ENCODE data around the gene AREL1. TPM values are rescaled to one million over a fixed set of nuclear protein-coding genes. Genes with fewer than 3 reads are reported as not detected.

Gene AREL1
- total RNA-seq, 1 experiment from 2014 or later, result 44.7 TPM

DNA sequence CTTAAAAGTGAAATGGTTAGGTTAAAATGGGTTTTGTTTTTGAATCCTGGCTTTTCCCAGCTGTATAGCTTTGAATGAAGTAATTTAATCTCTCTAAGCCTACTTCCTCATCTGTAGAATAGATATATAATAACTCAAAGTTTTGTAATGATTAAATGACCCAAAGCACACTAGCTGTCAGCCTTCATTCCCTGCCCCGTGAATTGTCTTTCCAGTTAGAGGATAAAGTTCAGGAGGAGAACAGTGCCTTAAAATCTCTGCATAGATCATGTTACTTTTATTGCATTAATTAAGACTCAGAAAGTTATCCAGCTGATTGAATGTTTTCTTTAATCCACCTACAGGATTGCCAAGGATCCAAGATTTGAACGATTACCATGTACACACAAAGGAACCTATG, 19.5 kb upstream of the AREL1 start:
- Histone ChIP-seq H3K4me3 (ENCODE audit: low read depth in 2 of 2, low read length in 2 of 2) (no peak overlapping the region), H3K9me3 (ENCODE audit: control insufficient read depth, insufficient read depth, low read depth, low read length) (no peaks in the 10 kb centered on the region), H3K27ac (ENCODE audit: low read length) (no peak overlapping the region), H3K36me3 (ENCODE audit: control insufficient read depth, insufficient read depth, low read length) (peaks cover 13% of the 10 kb centered on the region; the same call in 1 of the 2 replicates), H3K27me3 (ENCODE audit: control insufficient read depth, insufficient read depth, low read length) (no peaks in the 10 kb centered on the region), H3K4me1 (ENCODE audit: control insufficient read depth, insufficient read depth, low read length) (no peaks in the 10 kb centered on the region)
- DNase-seq (ENCODE audit: low read depth, low spot score) (no peak), ATAC-seq (no peak)
- intact Hi-C loops (cut with micrococcal nuclease; ENCODE audit: unreplicated experiment), result no loop called here
- in situ Hi-C loops (cut with HindIII; ENCODE audit: low pct_unique_long_range_greater_than_20kb, low sequenced_read_pairs), result no loop called here
- no peak for TF ChIP-seq SIN3A (IDR thresholded peaks at IDR 0.05; ENCODE audit: borderline replicate concordance, insufficient read depth, low read depth, low read length)
- no peak for TF ChIP-seq POLR2AphosphoS5 (IDR thresholded peaks at IDR 0.05; ENCODE audit: low read depth, low read length)
- TF ChIP-seq, protein P1, sequence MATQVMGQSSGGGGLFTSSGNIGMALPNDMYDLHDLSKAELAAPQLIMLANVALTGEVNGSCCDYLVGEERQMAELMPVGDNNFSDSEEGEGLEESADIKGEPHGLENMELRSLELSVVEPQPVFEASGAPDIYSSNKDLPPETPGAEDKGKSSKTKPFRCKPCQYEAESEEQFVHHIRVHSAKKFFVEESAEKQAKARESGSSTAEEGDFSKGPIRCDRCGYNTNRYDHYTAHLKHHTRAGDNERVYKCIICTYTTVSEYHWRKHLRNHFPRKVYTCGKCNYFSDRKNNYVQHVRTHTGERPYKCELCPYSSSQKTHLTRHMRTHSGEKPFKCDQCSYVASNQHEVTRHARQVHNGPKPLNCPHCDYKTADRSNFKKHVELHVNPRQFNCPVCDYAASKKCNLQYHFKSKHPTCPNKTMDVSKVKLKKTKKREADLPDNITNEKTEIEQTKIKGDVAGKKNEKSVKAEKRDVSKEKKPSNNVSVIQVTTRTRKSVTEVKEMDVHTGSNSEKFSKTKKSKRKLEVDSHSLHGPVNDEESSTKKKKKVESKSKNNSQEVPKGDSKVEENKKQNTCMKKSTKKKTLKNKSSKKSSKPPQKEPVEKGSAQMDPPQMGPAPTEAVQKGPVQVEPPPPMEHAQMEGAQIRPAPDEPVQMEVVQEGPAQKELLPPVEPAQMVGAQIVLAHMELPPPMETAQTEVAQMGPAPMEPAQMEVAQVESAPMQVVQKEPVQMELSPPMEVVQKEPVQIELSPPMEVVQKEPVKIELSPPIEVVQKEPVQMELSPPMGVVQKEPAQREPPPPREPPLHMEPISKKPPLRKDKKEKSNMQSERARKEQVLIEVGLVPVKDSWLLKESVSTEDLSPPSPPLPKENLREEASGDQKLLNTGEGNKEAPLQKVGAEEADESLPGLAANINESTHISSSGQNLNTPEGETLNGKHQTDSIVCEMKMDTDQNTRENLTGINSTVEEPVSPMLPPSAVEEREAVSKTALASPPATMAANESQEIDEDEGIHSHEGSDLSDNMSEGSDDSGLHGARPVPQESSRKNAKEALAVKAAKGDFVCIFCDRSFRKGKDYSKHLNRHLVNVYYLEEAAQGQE (IDR thresholded peaks at IDR 0.05; ENCODE audit: insufficient read depth in 1 of 2, low read depth in 2 of 2, low read length in 1 of 2), result no peak
- TF ChIP-seq TCF7L2 (IDR thresholded peaks at IDR 0.05; ENCODE audit: low read depth, low read length), result no peak
- TF ChIP-seq, protein P2, sequence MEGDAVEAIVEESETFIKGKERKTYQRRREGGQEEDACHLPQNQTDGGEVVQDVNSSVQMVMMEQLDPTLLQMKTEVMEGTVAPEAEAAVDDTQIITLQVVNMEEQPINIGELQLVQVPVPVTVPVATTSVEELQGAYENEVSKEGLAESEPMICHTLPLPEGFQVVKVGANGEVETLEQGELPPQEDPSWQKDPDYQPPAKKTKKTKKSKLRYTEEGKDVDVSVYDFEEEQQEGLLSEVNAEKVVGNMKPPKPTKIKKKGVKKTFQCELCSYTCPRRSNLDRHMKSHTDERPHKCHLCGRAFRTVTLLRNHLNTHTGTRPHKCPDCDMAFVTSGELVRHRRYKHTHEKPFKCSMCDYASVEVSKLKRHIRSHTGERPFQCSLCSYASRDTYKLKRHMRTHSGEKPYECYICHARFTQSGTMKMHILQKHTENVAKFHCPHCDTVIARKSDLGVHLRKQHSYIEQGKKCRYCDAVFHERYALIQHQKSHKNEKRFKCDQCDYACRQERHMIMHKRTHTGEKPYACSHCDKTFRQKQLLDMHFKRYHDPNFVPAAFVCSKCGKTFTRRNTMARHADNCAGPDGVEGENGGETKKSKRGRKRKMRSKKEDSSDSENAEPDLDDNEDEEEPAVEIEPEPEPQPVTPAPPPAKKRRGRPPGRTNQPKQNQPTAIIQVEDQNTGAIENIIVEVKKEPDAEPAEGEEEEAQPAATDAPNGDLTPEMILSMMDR (IDR thresholded peaks at IDR 0.05), result no peak
- no TSS peak for BruUV-seq (replicated peaks)
- ChIA-PET POLR2A (no interaction called here), CTCF (no interaction called here)

DNA sequence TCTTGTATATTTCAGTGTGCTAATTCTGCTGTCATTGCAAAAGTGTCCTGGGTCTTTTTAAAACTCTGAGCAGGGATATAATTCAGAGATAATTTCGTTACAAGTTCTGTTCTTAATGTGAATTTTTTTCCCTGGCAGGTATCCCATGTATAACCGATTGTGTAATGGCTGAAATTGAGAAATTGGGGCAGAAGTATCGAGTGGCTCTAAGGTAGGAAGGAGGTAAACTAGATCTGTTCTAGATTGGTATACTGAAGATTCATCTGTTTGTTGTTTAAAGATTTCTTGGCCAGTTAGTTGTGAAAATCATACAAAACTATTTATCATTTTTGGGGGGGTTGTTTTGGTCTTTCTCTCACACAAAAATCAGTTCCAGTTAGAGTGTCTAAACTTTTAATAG, 10.3 kb upstream of the AREL1 start:
- intact Hi-C loops (cut with micrococcal nuclease; ENCODE audit: unreplicated experiment) (no loop called here), in situ Hi-C loops (cut with HindIII; ENCODE audit: low pct_unique_long_range_greater_than_20kb, low sequenced_read_pairs) (no loop called here)
- Histone ChIP-seq H3K4me3 (ENCODE audit: low read depth in 2 of 2, low read length in 2 of 2) (no peak overlapping the region), H3K36me3 (ENCODE audit: control insufficient read depth, insufficient read depth, low read length) (peaks cover 4% of the 10 kb centered on the region), H3K27me3 (ENCODE audit: control insufficient read depth, insufficient read depth, low read length) (no peaks in the 10 kb centered on the region), H3K27ac (ENCODE audit: low read length) (no peak overlapping the region), H3K9me3 (ENCODE audit: control insufficient read depth, insufficient read depth, low read depth, low read length) (no peaks in the 10 kb centered on the region), H3K4me1 (ENCODE audit: control insufficient read depth, insufficient read depth, low read length) (no peaks in the 10 kb centered on the region)
- ATAC-seq (no peak), DNase-seq (ENCODE audit: low read depth, low spot score) (no peak)
- ChIA-PET CTCF (no interaction called here), POLR2A (no interaction called here)
- no TSS peak for BruUV-seq (replicated peaks)
- no peak for TF ChIP-seq POLR2AphosphoS5 (IDR thresholded peaks at IDR 0.05; ENCODE audit: low read depth, low read length)
- TF ChIP-seq, protein P1 (IDR thresholded peaks at IDR 0.05; ENCODE audit: insufficient read depth in 1 of 2, low read depth in 2 of 2, low read length in 1 of 2), result no peak
- TF ChIP-seq SIN3A (IDR thresholded peaks at IDR 0.05; ENCODE audit: borderline replicate concordance, insufficient read depth, low read depth, low read length), result no peak
- TF ChIP-seq TCF7L2 (IDR thresholded peaks at IDR 0.05; ENCODE audit: low read depth, low read length), result no peak
- TF ChIP-seq, protein P2 (IDR thresholded peaks at IDR 0.05), result no peak
